ENCODE measurements around the gene FHL3. TPM values are rescaled to one million over a fixed set of nuclear protein-coding genes. Genes with fewer than 3 reads are reported as not detected.
A peak's percentile ranks its signal among the peaks of the same experiment; 100 is the strongest.

The FHL3 gene
- total and polyA plus RNA-seq, 2 experiments from 2014 or later = 28.3 to 49.0 TPM

DNA sequence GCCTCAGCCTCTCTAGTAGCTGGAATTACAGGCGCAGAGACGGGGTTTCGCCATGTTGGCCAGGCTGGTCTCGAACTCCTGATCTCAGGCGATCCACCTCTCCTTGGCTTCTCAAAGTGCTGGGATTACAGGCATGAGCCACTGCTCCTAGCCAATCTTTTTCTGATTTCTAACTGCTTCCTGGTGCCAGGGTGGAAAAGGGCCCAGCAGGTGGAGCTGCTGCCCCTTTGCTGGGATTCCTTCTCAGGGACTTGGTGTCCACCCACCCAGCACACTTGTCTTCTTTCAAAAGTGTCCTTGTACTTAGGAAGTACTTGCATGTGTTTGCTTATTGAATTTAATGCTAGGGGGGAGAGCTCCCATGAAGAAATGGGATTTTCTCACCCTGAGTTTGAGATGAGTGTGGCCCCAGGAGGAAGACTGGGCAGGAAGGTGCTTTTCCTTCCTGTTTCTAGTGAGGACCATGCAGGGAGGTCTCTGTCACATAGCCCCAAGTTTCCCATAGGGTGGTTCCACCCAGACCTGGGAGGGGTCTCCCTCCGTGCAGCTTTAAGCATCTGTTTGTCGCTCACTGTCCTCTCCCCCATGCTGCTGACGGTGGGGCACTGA is 21.4 kb upstream of the FHL3 start (continued):
- TF ChIP-seq CTCF (conservative IDR thresholded peaks at IDR 0.05; ENCODE audit: low read depth in 2 of 2) (peak; percentile 87 to 91), POLR2AphosphoS5 (IDR thresholded peaks at IDR 0.05; ENCODE audit: low read depth) (no peak)

DNA sequence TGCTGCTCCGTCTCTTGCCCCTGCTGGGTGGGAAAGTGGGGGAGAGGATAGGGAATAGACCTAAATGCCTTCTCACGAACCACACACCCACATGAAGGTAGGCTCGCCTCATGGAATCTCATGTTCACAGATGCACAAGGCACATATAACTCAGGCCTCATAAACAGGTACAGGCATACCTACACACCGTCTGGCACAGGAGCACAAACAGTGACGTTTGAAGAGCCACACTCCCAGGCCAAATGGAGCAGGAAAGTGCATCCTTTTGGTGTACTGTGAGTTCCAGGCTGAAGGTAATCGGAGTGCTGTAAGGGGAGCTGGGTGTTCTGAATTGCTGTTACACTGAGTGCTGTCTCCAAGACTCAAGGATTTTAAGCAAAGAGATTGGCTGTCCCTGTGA is 20.4 kb upstream of the FHL3 start:
- Histone ChIP-seq H4K20me1 (replicated peaks; ENCODE audit: insufficient read depth) (peaks cover 5% of the 10 kb centered on the region; the same call in 1 of the 2 replicates), H3K4me3 (no peak overlapping the region), H3F3A (replicated peaks; ENCODE audit: low read depth) (peaks cover 36% of the 10 kb centered on the region), H3K79me2 (replicated peaks; ENCODE audit: insufficient read depth) (peaks cover 4% of the 10 kb centered on the region), H3K27me3 (ENCODE audit: insufficient read depth) (no peaks in the 10 kb centered on the region), H3K4me2 (no peak overlapping the region), H3K27ac (ENCODE audit: low read depth) (no peak overlapping the region; the same call in 1 of the 2 replicates), H3K9me2 (ENCODE audit: insufficient read depth) (no peaks in the 10 kb centered on the region), H3K36me3 (ENCODE audit: insufficient read depth) (peaks cover 42% of the 10 kb centered on the region), H2AFZ (no peak overlapping the region), H3K4me1 (ENCODE audit: insufficient read depth) (peaks cover 32% of the 10 kb centered on the region)
- Mint-ChIP-seq H3K4me3 (no peak overlapping the region), H3K27me3 (ENCODE audit: insufficient read depth, low read depth, poor library complexity) (peaks cover 11% of the 10 kb centered on the region), H3K9me3 (no peaks in the 10 kb centered on the region; the same call in 2 of the 3 replicates), H3K4me1 (peaks cover 46% of the 10 kb centered on the region), H3K27ac (peak overlapping the region; percentile 76; the same call in 1 of the 2 replicates), H3K36me3 (ENCODE audit: low read depth) (peaks cover 50% of the 10 kb centered on the region)
- DNase-seq (ENCODE audit: low spot score) = no peak
- ATAC-seq = no peak
- TF ChIP-seq EZH2 (IDR thresholded peaks at IDR 0.05; ENCODE audit: low read depth, unreplicated experiment) = no peak
- TF ChIP-seq EZH2phosphoT487 (IDR thresholded peaks at IDR 0.05; ENCODE audit: unreplicated experiment) = no peak
- TF ChIP-seq ZNF331 (CRISPR knock-in tag; IDR thresholded peaks at IDR 0.05; ENCODE audit: low read depth) = no peak
- no peak for TF ChIP-seq CREB1 (CRISPR knock-in tag; IDR thresholded peaks at IDR 0.05; ENCODE audit: low read depth)
- TF ChIP-seq NANOG (IDR thresholded peaks at IDR 0.05; ENCODE audit: borderline replicate concordance) = no peak
- TF ChIP-seq POLR2AphosphoS5 (IDR thresholded peaks at IDR 0.05; ENCODE audit: low read depth) = no peak
- TF ChIP-seq, protein P1, sequence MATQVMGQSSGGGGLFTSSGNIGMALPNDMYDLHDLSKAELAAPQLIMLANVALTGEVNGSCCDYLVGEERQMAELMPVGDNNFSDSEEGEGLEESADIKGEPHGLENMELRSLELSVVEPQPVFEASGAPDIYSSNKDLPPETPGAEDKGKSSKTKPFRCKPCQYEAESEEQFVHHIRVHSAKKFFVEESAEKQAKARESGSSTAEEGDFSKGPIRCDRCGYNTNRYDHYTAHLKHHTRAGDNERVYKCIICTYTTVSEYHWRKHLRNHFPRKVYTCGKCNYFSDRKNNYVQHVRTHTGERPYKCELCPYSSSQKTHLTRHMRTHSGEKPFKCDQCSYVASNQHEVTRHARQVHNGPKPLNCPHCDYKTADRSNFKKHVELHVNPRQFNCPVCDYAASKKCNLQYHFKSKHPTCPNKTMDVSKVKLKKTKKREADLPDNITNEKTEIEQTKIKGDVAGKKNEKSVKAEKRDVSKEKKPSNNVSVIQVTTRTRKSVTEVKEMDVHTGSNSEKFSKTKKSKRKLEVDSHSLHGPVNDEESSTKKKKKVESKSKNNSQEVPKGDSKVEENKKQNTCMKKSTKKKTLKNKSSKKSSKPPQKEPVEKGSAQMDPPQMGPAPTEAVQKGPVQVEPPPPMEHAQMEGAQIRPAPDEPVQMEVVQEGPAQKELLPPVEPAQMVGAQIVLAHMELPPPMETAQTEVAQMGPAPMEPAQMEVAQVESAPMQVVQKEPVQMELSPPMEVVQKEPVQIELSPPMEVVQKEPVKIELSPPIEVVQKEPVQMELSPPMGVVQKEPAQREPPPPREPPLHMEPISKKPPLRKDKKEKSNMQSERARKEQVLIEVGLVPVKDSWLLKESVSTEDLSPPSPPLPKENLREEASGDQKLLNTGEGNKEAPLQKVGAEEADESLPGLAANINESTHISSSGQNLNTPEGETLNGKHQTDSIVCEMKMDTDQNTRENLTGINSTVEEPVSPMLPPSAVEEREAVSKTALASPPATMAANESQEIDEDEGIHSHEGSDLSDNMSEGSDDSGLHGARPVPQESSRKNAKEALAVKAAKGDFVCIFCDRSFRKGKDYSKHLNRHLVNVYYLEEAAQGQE (IDR thresholded peaks at IDR 0.05; ENCODE audit: unreplicated experiment) = no peak
- no peak for TF ChIP-seq STAT1 (IDR thresholded peaks at IDR 0.05; ENCODE audit: unreplicated experiment)
- TF ChIP-seq CTCF (conservative IDR thresholded peaks at IDR 0.05; ENCODE audit: low read depth in 2 of 2) = no peak
- TF ChIP-seq JUNB (IDR thresholded peaks at IDR 0.05; ENCODE audit: unreplicated experiment) = no peak
- TF ChIP-seq ZNF114 (CRISPR knock-in tag; IDR thresholded peaks at IDR 0.05) = no peak

Data from GM23338 (cell line).